Femur (tissue), 1 donor: Measurements from ENCODE around the gene NFIX.

Experiments
- DNase-seq: peaks from one replicate; pipeline ENCODE4 v3.0.0-alpha.2; 2017

The NFIX gene

GRCh38 chr19:13115936-13116281, 120.6 kb downstream of the NFIX start:
- no peak for DNase-seq

- peak; percentile 93 for DNase-seq
Observed at GRCh38 chr19:13116282-13117175, 121.3 kb downstream of the NFIX start, which contains the start of gene TRMT1. TRMT1 (minus strand) TSS chr19:13116740; CDS start chr19:13116399, 341 bp downstream.

GRCh38 chr19:13117176-13117771, 122.0 kb downstream of the NFIX start:
- DNase-seq: no peak

- DNase-seq: peak; percentile 94
Observed at GRCh38 chr19:13117772-13118423, 122.6 kb downstream of the NFIX start, which contains the start of gene NACC1. NACC1 (plus strand) TSS chr19:13118264; CDS start chr19:13135208, 16,944 bp downstream.

GRCh38 chr19:13118424-13119193, 123.3 kb downstream of the NFIX start:
- DNase-seq: peak; percentile 66

- DNase-seq: no peak
Observed at GRCh38 chr19:13119627-13120026, 124.4 kb downstream of the NFIX start.

GRCh38 chr19:13120031-13120430, 124.8 kb downstream of the NFIX start:
- no peak for DNase-seq

- no peak for DNase-seq
Observed at GRCh38 chr19:13120817-13121216, 125.5 kb downstream of the NFIX start.

GRCh38 chr19:13121551-13122274, 126.4 kb downstream of the NFIX start:
- DNase-seq: no peak

GRCh38 chr19:13122275-13122878, 127.1 kb downstream of the NFIX start:
- no peak for DNase-seq

- no peak for DNase-seq
Observed at GRCh38 chr19:13122980-13123957, 128.0 kb downstream of the NFIX start.

- peak; percentile 64 for DNase-seq
Observed at GRCh38 chr19:13127051-13127450, 131.8 kb downstream of the NFIX start.

GRCh38 chr19:13127811-13128575, 132.7 kb downstream of the NFIX start:
- no peak for DNase-seq

- no peak for DNase-seq
Observed at GRCh38 chr19:13128583-13128982, 133.3 kb downstream of the NFIX start.

- no peak for DNase-seq
Observed at GRCh38 chr19:13129384-13129783, 134.1 kb downstream of the NFIX start.

- DNase-seq: no peak
Observed at GRCh38 chr19:13130886-13131490, 135.7 kb downstream of the NFIX start.

- no peak for DNase-seq
Observed at GRCh38 chr19:13132471-13133180, 137.4 kb downstream of the NFIX start.

- DNase-seq: no peak
Observed at GRCh38 chr19:13133241-13133870, 138.1 kb downstream of the NFIX start.
